Stimulated activated CD8-positive, alpha-beta memory T cell treated with anti-CD3 and anti-CD28 coated beads, Interleukin-4, amount 100 ng/mL, for 1 hour (primary cell): ENCODE measurements around the gene TBL1XR1.

Experiments
- DNase-seq, 2 donors: peaks; one replicate each; pipeline ENCODE4 v3.0.0-alpha.2; 2020; ENCODE audit warnings: low read depth in 2 of 2, low spot score in 1 of 2

TBL1XR1 gene

GRCh38 chr3:177110386-177110785 lies 86.9 kb downstream of the TBL1XR1 start:
- DNase-seq, result no peak

GRCh38 chr3:177109688-177110330 lies 87.5 kb downstream of the TBL1XR1 start:
- no peak for DNase-seq

GRCh38 chr3:177108648-177109047 lies 88.6 kb downstream of the TBL1XR1 start:
- DNase-seq, result no peak

- DNase-seq, result no peak
Observed at GRCh38 chr3:177107461-177108239, 89.6 kb downstream of the TBL1XR1 start.

- no peak for DNase-seq
Observed at GRCh38 chr3:177106594-177106993, 90.7 kb downstream of the TBL1XR1 start.

- DNase-seq, result no peak
Observed at GRCh38 chr3:177106184-177106583, 91.1 kb downstream of the TBL1XR1 start.

- no peak for DNase-seq
Observed at GRCh38 chr3:177105623-177106022, 91.7 kb downstream of the TBL1XR1 start.

GRCh38 chr3:177104299-177104992 lies 92.8 kb downstream of the TBL1XR1 start:
- no peak for DNase-seq

- no peak for DNase-seq
Observed at GRCh38 chr3:177102553-177102952, 94.7 kb downstream of the TBL1XR1 start.

- DNase-seq, result no peak
Observed at GRCh38 chr3:177098551-177098950, 98.7 kb downstream of the TBL1XR1 start.

- no peak for DNase-seq
Observed at GRCh38 chr3:177096615-177097014, 100.7 kb downstream of the TBL1XR1 start.

GRCh38 chr3:177093966-177094365 lies 103.3 kb downstream of the TBL1XR1 start:
- no peak for DNase-seq

GRCh38 chr3:177089901-177090300 lies 107.4 kb downstream of the TBL1XR1 start:
- DNase-seq, result no peak

- DNase-seq, result no peak
Observed at GRCh38 chr3:177089110-177089509, 108.2 kb downstream of the TBL1XR1 start.

GRCh38 chr3:177085794-177086193 lies 111.5 kb downstream of the TBL1XR1 start:
- no peak for DNase-seq

- DNase-seq, result no peak
Observed at GRCh38 chr3:177084616-177085015, 112.7 kb downstream of the TBL1XR1 start.

- DNase-seq, result no peak
Observed at GRCh38 chr3:177080122-177080521, 117.2 kb downstream of the TBL1XR1 start.

GRCh38 chr3:177079684-177080083 lies 117.6 kb downstream of the TBL1XR1 start:
- DNase-seq, result no peak

- no peak for DNase-seq
Observed at GRCh38 chr3:177071496-177072156, 125.7 kb downstream of the TBL1XR1 start.

GRCh38 chr3:177069514-177070329 lies 127.6 kb downstream of the TBL1XR1 start:
- no peak for DNase-seq

- DNase-seq, result no peak
Observed at GRCh38 chr3:177068967-177069366, 128.3 kb downstream of the TBL1XR1 start.
